ENCODE results near the gene NPC1L1.
"Not testable (repeated sequence)": the region's sequence is repeated elsewhere in the genome, so short reads cannot be mapped to it uniquely, and the experiment has no call there.

NPC1L1 gene

GRCh38 chr7:44508328-44509030 is 32.7 kb downstream of the NPC1L1 start:
- Histone ChIP-seq H3K9ac (ENCODE audit: low read length) (no peak overlapping the region), H3K9me3 (ENCODE audit: low read length) (0 out of 2 replicates have a peak, but pooled peaks cover 3% of the 10 kb centered on the region), H4K20me1 (ENCODE audit: insufficient read depth, low read length) (no peaks in the 10 kb centered on the region), H2AFZ (ENCODE audit: low read length) (no peak overlapping the region), H3K4me2 (ENCODE audit: low read length) (no peak overlapping the region), H3F3A (ENCODE audit: insufficient read depth, low read length) (no peaks in the 10 kb centered on the region), H3K4me1 (ENCODE audit: insufficient read depth, low read length, severe bottlenecking) (no peaks in the 10 kb centered on the region), H3K4me3 (ENCODE audit: low read depth, low read length, poor library complexity, severe bottlenecking) (no peak overlapping the region), H3K9me2 (ENCODE audit: low read depth, low read length) (no peaks in the 10 kb centered on the region), H3K79me2 (ENCODE audit: insufficient read depth, low read length) (no peaks in the 10 kb centered on the region), H3K27ac (ENCODE audit: low read depth, low read length, poor library complexity, severe bottlenecking) (no peak overlapping the region), H3K36me3 (ENCODE audit: insufficient read depth, low read length) (no peaks in the 10 kb centered on the region), H3K27me3 (ENCODE audit: insufficient read depth, low read length) (peaks cover 8% of the 10 kb centered on the region; the same call in 1 of the 2 replicates)
- TF ChIP-seq EZH2 (IDR thresholded peaks at IDR 0.05; ENCODE audit: borderline replicate concordance, low read length) (no peak), CTCF (IDR thresholded peaks at IDR 0.05; ENCODE audit: low read length) (no peak)

- H3K4me1 ChIP-seq (ENCODE audit: insufficient read depth, low read length, severe bottlenecking); H3K27me3 ChIP-seq (ENCODE audit: insufficient read depth, low read length); H3K4me2 ChIP-seq (ENCODE audit: low read length): not testable (repeated sequence)
Observed at GRCh38 chr7:44506592-44507288, 34.4 kb downstream of the NPC1L1 start.

GRCh38 chr7:44505595-44505994 is 35.5 kb downstream of the NPC1L1 start:
- no peaks in the 10 kb centered on the region for H4K20me1 ChIP-seq (ENCODE audit: insufficient read depth, low read length)
- no peaks in the 10 kb centered on the region for H3K4me1 ChIP-seq (ENCODE audit: insufficient read depth, low read length, severe bottlenecking)
- no peak overlapping the region for H2AFZ ChIP-seq (ENCODE audit: low read length)
- H3F3A ChIP-seq (ENCODE audit: insufficient read depth, low read length), result no peaks in the 10 kb centered on the region
- H3K79me2 ChIP-seq (ENCODE audit: insufficient read depth, low read length), result no peaks in the 10 kb centered on the region
- no peaks in the 10 kb centered on the region for H3K9me2 ChIP-seq (ENCODE audit: low read depth, low read length)
- H3K9ac ChIP-seq (ENCODE audit: low read length), result no peak overlapping the region
- H3K9me3 ChIP-seq (ENCODE audit: low read length), result 0 out of 2 replicates have a peak, but pooled peaks cover 3% of the 10 kb centered on the region
- H3K4me3 ChIP-seq (ENCODE audit: low read depth, low read length, poor library complexity, severe bottlenecking), result no peak overlapping the region
- peaks cover 3% of the 10 kb centered on the region; the same call in 1 of the 2 replicates for H3K27me3 ChIP-seq (ENCODE audit: insufficient read depth, low read length)
- TF ChIP-seq CTCF (IDR thresholded peaks at IDR 0.05; ENCODE audit: low read length), result no peak
- TF ChIP-seq EZH2 (IDR thresholded peaks at IDR 0.05; ENCODE audit: borderline replicate concordance, low read length), result no peak
- H3K4me2 ChIP-seq (ENCODE audit: low read length), result no peak overlapping the region
- H3K27ac ChIP-seq (ENCODE audit: low read depth, low read length, poor library complexity, severe bottlenecking), result no peak overlapping the region
- no peaks in the 10 kb centered on the region for H3K36me3 ChIP-seq (ENCODE audit: insufficient read depth, low read length)

More at GRCh38 chr7:44506592-44507288, 34.4 kb downstream of the NPC1L1 start:
- not testable (repeated sequence) for H3K4me3 ChIP-seq (ENCODE audit: low read depth, low read length, poor library complexity, severe bottlenecking); H3K9ac ChIP-seq (ENCODE audit: low read length); H3K79me2 ChIP-seq (ENCODE audit: insufficient read depth, low read length); H3K9me3 ChIP-seq (ENCODE audit: low read length); H4K20me1 ChIP-seq (ENCODE audit: insufficient read depth, low read length); H3F3A ChIP-seq (ENCODE audit: insufficient read depth, low read length); H2AFZ ChIP-seq (ENCODE audit: low read length); H3K36me3 ChIP-seq (ENCODE audit: insufficient read depth, low read length); H3K27ac ChIP-seq (ENCODE audit: low read depth, low read length, poor library complexity, severe bottlenecking); H3K9me2 ChIP-seq (ENCODE audit: low read depth, low read length)

Measured in OCI-LY1 (cell line).